ENCODE data around the gene CACNA1H.

The CACNA1H gene

GRCh38 chr16:1143761-1144450 lies 9.0 kb upstream of the CACNA1H start:
- DNase-seq = no peak

GRCh38 chr16:1144476-1145382 lies 8.2 kb upstream of the CACNA1H start:
- no peak for DNase-seq

GRCh38 chr16:1145383-1146100 lies 7.4 kb upstream of the CACNA1H start:
- DNase-seq = no peak

GRCh38 chr16:1146409-1146808 lies 6.5 kb upstream of the CACNA1H start:
- DNase-seq = no peak

GRCh38 chr16:1147027-1147426 lies 5.9 kb upstream of the CACNA1H start:
- DNase-seq = no peak

- DNase-seq = no peak
These were observed 3.7 kb upstream of the CACNA1H start for GRCh38 chr16:1149101-1149636.

- no peak for DNase-seq
These were observed 2.4 kb upstream of the CACNA1H start for GRCh38 chr16:1150511-1150982.

- DNase-seq = no peak
These were observed 1.3 kb upstream of the CACNA1H start for GRCh38 chr16:1151424-1152122.

- no peak for DNase-seq
These were observed 725 bp upstream of the CACNA1H start for GRCh38 chr16:1152123-1152638.

GRCh38 chr16:1153480-1154160 lies 714 bp downstream of the CACNA1H start:
- no peak for DNase-seq

GRCh38 chr16:1154291-1154886 lies 1.5 kb downstream of the CACNA1H start:
- DNase-seq = no peak

- DNase-seq = no peak
These were observed 2.0 kb downstream of the CACNA1H start for GRCh38 chr16:1154887-1155331.

GRCh38 chr16:1155353-1156054 lies 2.6 kb downstream of the CACNA1H start:
- DNase-seq = no peak

GRCh38 chr16:1156055-1156982 lies 3.4 kb downstream of the CACNA1H start:
- no peak for DNase-seq

- DNase-seq = no peak
These were observed 4.2 kb downstream of the CACNA1H start for GRCh38 chr16:1156983-1157638.

GRCh38 chr16:1157639-1158455 lies 4.9 kb downstream of the CACNA1H start:
- no peak for DNase-seq

- no peak for DNase-seq
These were observed 5.8 kb downstream of the CACNA1H start for GRCh38 chr16:1158456-1159324.

Measured in NCI-H2081 treated with DMSO at 0.1 percent for 48 hours (cell line).